Type B pancreatic cell (in vitro differentiated cells): ENCODE results near the gene KNTC1. TPM values are rescaled to one million over a fixed set of nuclear protein-coding genes. Genes with fewer than 3 reads are reported as not detected.
"Not testable (repeated sequence)": the region's sequence is repeated elsewhere in the genome, so short reads cannot be mapped to it uniquely, and the experiment has no call there.

Source experiments
- DNase-seq: peaks from one replicate; pipeline ENCODE4 v3.0.0; 2021; ENCODE audit warnings: mixed read lengths; ENCODE audit not compliant: unreplicated experiment; ENCODE audit errors: extremely low spot score
- H3K27ac Mint-ChIP-seq: 2 replicates; pipeline ENCODE4 v1.8.0; 2021; ENCODE audit warnings: mild to moderate bottlenecking, mixed read lengths
- H3K27me3 Mint-ChIP-seq: 2 replicates; pipeline ENCODE4 v1.8.0; 2021; ENCODE audit warnings: mixed read lengths
- H3K36me3 Mint-ChIP-seq: 2 replicates; pipeline ENCODE4 v1.8.0; 2021; ENCODE audit warnings: mixed read lengths
- H3K4me1 Mint-ChIP-seq: one replicate; pipeline ENCODE4 v1.8.0; 2021; ENCODE audit warnings: mixed read lengths; ENCODE audit not compliant: unreplicated experiment
- H3K4me3 Mint-ChIP-seq: 2 replicates; pipeline ENCODE4 v1.8.0; 2021; ENCODE audit warnings: mild to moderate bottlenecking, mixed read lengths
- H3K9me3 Mint-ChIP-seq: 2 replicates; pipeline ENCODE4 v1.8.0; 2021; ENCODE audit warnings: mixed read lengths
- CTCF ChIP-seq: fragments of 200-600 bp; sonication (generic); conservative IDR thresholded peaks from 2 replicates; pipeline ENCODE4 v1.5.0; 2021; ENCODE audit warnings: antibody characterized with exemption, mild to moderate bottlenecking
- total RNA-seq: library from RNA; stranded (reverse); gene quantifications from 2 replicates; pipeline ENCODE4 v1.2.1, GENCODE V29; 2021; ENCODE audit warnings: low replicate concordance

Gene KNTC1
- total RNA-seq, 1 donor from 2014 or later = 74.8 TPM

GRCh38 chr12:122651520-122652224, 124.6 kb downstream of the KNTC1 start:
- H3K4me3 Mint-ChIP-seq = no peak overlapping the region
- no peaks in the 10 kb centered on the region for H3K9me3 Mint-ChIP-seq
- no peaks in the 10 kb centered on the region for H3K4me1 Mint-ChIP-seq
- no peaks in the 10 kb centered on the region for H3K27me3 Mint-ChIP-seq
- TF ChIP-seq CTCF = no peak
- H3K36me3 Mint-ChIP-seq = no peaks in the 10 kb centered on the region
- peak overlapping the region; percentile 82 for H3K27ac Mint-ChIP-seq
- DNase-seq = no peak

GRCh38 chr12:122653291-122653690, 126.2 kb downstream of the KNTC1 start:
- not testable (repeated sequence) for DNase-seq, H3K27ac Mint-ChIP-seq, H3K27me3 Mint-ChIP-seq, H3K36me3 Mint-ChIP-seq, H3K9me3 Mint-ChIP-seq, H3K4me3 Mint-ChIP-seq, H3K4me1 Mint-ChIP-seq

GRCh38 chr12:122656298-122656697, 129.2 kb downstream of the KNTC1 start:
- Mint-ChIP-seq H3K27me3 (no peaks in the 10 kb centered on the region), H3K36me3 (no peaks in the 10 kb centered on the region), H3K9me3 (no peaks in the 10 kb centered on the region)

GRCh38 chr12:122659579-122659978, 132.5 kb downstream of the KNTC1 start:
- H3K36me3 Mint-ChIP-seq = no peaks in the 10 kb centered on the region
- no peaks in the 10 kb centered on the region for H3K27me3 Mint-ChIP-seq
- no peak for TF ChIP-seq CTCF
- H3K27ac Mint-ChIP-seq = no peak overlapping the region
- no peak for DNase-seq
- no peaks in the 10 kb centered on the region for H3K9me3 Mint-ChIP-seq
- H3K4me1 Mint-ChIP-seq = no peaks in the 10 kb centered on the region
- H3K4me3 Mint-ChIP-seq = no peak overlapping the region

More at GRCh38 chr12:122656298-122656697, 129.2 kb downstream of the KNTC1 start:
- no peak for TF ChIP-seq CTCF
- no peak for DNase-seq
- no peaks in the 10 kb centered on the region for H3K4me1 Mint-ChIP-seq
- H3K4me3 Mint-ChIP-seq = no peak overlapping the region
- H3K27ac Mint-ChIP-seq = no peak overlapping the region

- Mint-ChIP-seq H3K27me3 (no peaks in the 10 kb centered on the region), H3K9me3 (no peaks in the 10 kb centered on the region)
Measured at GRCh38 chr12:122661246-122661645, 134.2 kb downstream of the KNTC1 start.

More at GRCh38 chr12:122661246-122661645, 134.2 kb downstream of the KNTC1 start:
- no peak overlapping the region for H3K27ac Mint-ChIP-seq
- no peaks in the 10 kb centered on the region for H3K36me3 Mint-ChIP-seq
- H3K4me1 Mint-ChIP-seq = no peaks in the 10 kb centered on the region
- DNase-seq = no peak
- TF ChIP-seq CTCF = no peak
- H3K4me3 Mint-ChIP-seq = no peak overlapping the region
